Left hindlimb (tissue), 1 donor: ENCODE measurements around the gene HLA-DRB5.
"Not testable (repeated sequence)": the region's sequence is repeated elsewhere in the genome, so short reads cannot be mapped to it uniquely, and the experiment has no call there.

ENCODE experiments used
- DNase-seq: peaks from one replicate; pipeline ENCODE4 v3.0.0-alpha.2; 2018

The HLA-DRB5 gene

GRCh38 chr6:32529697-32530430, at the start of gene HLA-DRB5:
Gene HLA-DRB5 (minus strand): TSS chr6:32530287. CDS start chr6:32530224, 63 bp downstream.
- no peak for DNase-seq

DNA sequence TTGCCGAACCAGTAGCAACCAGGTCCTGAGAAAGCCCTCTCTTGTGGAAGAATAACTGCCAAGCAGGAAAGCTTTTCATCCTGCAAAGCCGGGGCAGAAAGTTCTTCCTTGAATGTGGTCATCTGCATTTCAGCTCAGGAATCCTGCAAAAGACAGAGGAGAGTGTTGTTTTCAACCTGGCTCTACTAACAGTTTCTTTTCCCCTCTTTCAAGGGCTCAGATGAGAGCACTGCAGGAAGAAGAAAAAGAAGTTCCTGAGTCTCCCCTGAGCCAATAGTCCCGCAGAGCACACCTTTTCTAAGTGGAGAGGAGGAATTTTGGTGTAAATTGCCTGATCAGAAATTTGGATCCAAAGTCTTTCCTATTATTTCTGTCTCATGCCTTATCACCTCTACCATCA, 48.9 kb upstream of the HLA-DRB5 start:
- no peak for DNase-seq

DNA sequence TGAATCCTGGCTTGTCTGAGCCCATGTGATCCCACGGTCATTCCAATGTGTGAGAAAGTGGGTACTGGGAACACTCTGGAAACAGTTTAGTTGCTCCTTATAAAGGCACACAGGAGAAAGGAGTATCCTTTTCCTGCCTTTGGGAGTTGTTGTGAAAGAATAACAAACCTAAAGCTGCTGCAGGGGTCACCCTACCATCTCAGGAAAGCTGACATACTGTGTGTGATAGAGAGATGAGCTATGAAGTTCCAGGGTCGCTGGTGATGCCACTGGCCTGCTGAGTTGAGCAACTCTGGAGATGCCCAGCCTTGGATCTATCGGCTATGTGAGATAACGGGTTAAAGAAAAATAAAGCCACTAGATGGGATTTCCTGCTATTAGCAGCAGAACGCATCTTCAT, 47.4 kb upstream of the HLA-DRB5 start:
- DNase-seq = not testable (repeated sequence)

DNA sequence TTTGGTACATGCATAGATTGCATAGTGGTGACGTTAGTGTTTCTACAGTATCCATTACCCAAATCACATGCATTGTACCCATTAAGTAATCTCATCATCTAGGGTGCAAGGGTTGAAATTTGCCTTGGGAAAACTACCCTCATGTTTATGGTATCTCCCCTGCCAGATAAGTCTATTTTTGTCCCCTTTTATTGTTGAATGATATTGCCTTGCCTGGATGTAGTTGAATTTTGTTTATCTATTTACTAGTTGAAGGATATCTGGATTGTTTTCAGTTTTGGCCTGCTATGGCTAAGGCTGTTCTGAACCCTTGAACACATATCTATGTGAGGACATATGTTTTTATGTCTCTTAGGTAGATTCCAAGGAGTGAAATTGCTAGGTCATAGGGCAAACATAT, 46.2 kb upstream of the HLA-DRB5 start:
- no peak for DNase-seq

- DNase-seq = no peak
Observed at GRCh38 chr6:32570363-32570905, 40.3 kb upstream of the HLA-DRB5 start.

DNA sequence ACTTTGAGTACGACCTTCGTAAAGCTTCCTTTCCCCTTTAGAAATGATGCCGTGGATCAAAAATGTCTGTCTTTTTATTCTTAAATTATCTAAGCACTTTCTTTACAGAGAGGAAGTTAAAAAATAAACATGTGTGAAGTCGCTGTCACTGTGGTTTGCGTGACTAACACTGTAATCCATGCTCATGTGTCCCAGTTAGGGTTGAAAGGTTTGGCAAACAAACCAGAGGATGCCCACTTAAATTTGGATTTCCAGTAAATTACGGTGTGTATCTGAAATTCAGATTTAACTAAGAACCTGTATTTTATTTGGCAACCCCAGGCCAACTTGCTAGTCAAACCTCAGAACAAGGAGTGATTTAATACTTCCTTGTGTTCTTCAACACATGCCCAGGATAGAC, 38.5 kb upstream of the HLA-DRB5 start:
- DNase-seq = no peak

GRCh38 chr6:32566957-32567356, 36.9 kb upstream of the HLA-DRB5 start:
- DNase-seq = no peak

- DNase-seq = no peak
Observed at GRCh38 chr6:32565511-32565910, 35.4 kb upstream of the HLA-DRB5 start.

- no peak for DNase-seq
Observed at GRCh38 chr6:32562940-32563339, 32.9 kb upstream of the HLA-DRB5 start.

DNA sequence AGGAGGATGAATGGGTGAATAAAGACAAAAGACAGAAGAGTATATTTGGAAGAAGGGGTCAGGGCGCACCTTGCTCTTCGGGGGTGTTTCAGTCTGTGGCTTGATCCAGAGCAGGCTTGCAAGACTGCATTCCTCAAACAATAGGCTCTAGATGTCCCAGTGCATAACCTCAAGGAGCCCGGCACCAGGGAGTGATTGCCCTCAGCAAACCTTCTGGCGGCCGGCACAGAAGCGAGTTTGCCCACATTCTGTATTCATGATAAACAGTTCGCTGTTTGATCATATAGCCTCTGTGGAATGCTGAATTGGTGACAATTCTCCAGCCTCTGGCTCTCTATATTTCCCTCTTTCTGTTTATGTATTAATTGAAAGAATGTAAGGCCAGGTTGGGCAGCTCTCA, 29.7 kb upstream of the HLA-DRB5 start:
- DNase-seq = no peak

- no peak for DNase-seq
Observed at GRCh38 chr6:32558426-32559057, 28.5 kb upstream of the HLA-DRB5 start.

- DNase-seq = no peak
Observed at GRCh38 chr6:32554116-32554965, 24.3 kb upstream of the HLA-DRB5 start.

DNA sequence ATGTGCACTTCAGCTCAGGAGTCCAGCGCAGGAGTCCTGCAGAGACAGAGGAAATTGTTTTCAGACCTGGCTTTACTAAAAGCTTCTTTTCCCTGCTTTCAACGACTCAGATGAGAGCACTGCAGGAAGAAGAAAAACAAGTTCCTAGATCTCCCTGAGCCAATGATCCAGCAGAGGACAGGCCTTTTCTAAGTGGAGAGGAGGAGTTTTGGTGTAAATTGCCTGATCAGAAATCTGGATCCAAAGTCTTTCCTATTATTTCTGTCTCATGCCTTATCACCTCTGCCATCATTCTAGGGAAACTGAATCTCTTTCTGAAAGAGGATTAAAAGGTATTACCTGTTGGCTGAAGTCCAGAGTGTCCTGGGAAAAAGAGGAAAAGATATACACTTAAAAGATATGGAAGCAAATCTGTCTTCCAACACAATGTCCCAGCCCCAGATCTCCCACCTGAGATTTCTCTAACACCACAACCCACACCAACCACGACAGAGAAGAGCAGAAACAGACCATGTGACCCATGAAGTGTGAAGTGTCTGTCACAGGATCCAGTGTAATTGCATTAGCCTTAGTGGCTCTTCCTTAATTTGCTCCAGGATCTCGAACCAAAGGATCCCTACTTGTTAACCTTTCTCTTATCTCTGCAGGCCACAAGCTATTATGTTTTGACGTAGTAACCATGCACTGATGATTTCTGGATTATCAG, 23.1 kb upstream of the HLA-DRB5 start:
- no peak for DNase-seq

GRCh38 chr6:32551410-32551809, 21.3 kb upstream of the HLA-DRB5 start:
- DNase-seq = no peak

GRCh38 chr6:32539839-32540238, 9.8 kb upstream of the HLA-DRB5 start:
- DNase-seq = no peak

DNA sequence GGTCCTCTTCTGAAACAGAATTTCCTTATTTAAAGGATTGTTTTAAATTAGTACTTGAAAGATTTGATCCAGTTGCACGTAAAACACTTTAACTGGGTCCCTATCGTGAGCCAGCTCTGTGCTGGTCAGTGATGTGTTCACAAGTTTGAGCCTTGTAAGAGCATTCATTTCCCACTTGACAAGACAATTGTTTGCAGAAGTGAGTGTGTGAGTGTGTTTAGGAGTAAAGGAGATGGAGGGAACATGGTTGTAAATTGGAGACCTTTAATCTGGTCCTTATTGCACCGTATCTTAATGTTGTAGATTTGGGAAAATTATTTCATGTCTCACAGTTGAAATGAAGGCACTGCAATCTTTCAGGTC, 325 bp upstream of the HLA-DRB5 start:
- DNase-seq = not testable (repeated sequence)

GRCh38 chr6:32522302-32523047, 7.6 kb downstream of the HLA-DRB5 start:
- no peak for DNase-seq

DNA sequence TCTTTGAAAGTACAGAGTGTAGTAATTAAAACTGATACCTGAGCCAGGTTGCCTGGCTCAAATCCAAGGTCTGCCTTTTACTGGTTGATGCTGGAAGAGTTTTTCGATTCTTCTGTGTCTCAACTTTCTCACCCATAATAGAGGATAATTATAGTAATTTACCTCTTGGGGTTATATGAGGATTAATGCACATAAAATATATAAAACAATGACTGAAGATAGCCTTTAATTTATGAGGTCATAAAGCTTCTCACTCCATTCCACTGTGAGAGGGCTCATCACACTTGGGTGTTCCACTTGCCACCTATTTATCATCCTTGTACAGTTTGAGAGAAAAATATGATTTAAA, 10.2 kb downstream of the HLA-DRB5 start:
- DNase-seq = no peak

- DNase-seq = no peak
Observed at GRCh38 chr6:32519118-32519909, 10.8 kb downstream of the HLA-DRB5 start.

GRCh38 chr6:32517654-32518445, 12.2 kb downstream of the HLA-DRB5 start:
- DNase-seq = no peak
